ENCODE results near the gene SF1.

SF1 gene

GRCh38 chr11:64723117-64723906 is 55.0 kb downstream of the SF1 start, which contains the start of gene NRXN2:
Gene NRXN2 (minus strand): TSS chr11:64723197. CDS start chr11:64713699, 9,498 bp downstream.
- peak; percentile 75 for DNase-seq

GRCh38 chr11:64722141-64723065 is 55.9 kb downstream of the SF1 start:
- no peak for DNase-seq

- no peak for DNase-seq
These were observed 57.0 kb downstream of the SF1 start for GRCh38 chr11:64721359-64721699.

- no peak for DNase-seq
These were observed 57.5 kb downstream of the SF1 start for GRCh38 chr11:64720640-64721358.

- DNase-seq, result no peak
These were observed 58.2 kb downstream of the SF1 start for GRCh38 chr11:64720167-64720566.

- no peak for DNase-seq
These were observed 58.9 kb downstream of the SF1 start for GRCh38 chr11:64719406-64719805.

- DNase-seq, result no peak
These were observed 59.6 kb downstream of the SF1 start for GRCh38 chr11:64718780-64719124.

- DNase-seq, result no peak
These were observed 60.1 kb downstream of the SF1 start for GRCh38 chr11:64718084-64718779.

GRCh38 chr11:64717268-64717578 is 61.1 kb downstream of the SF1 start:
- DNase-seq, result no peak

GRCh38 chr11:64716473-64717267 is 61.7 kb downstream of the SF1 start:
- no peak for DNase-seq

- DNase-seq, result no peak
These were observed 62.4 kb downstream of the SF1 start for GRCh38 chr11:64715756-64716472.

GRCh38 chr11:64715110-64715509 is 63.2 kb downstream of the SF1 start:
- DNase-seq, result no peak

- DNase-seq, result no peak
These were observed 63.7 kb downstream of the SF1 start for GRCh38 chr11:64714666-64715065.
